HUES6 (cell line): ENCODE results near the gene MTG1.
A peak's percentile ranks its signal among the peaks of the same experiment; 100 is the strongest.

Experiments
- H3K27ac ChIP-seq: 2 replicates; pipeline ENCODE4 v1.7.0; 2013; ENCODE audit warnings: low read depth, mild to moderate bottlenecking, low read length, inconsistent platforms
- H3K27me3 ChIP-seq: 2 replicates; pipeline ENCODE4 v1.6.1; 2013; ENCODE audit warnings: low read length; ENCODE audit not compliant: control insufficient read depth, insufficient read depth
- H3K36me3 ChIP-seq: 2 replicates; pipeline ENCODE4 v1.6.1; 2013; ENCODE audit warnings: low read length; ENCODE audit not compliant: control insufficient read depth, insufficient read depth
- H3K4me1 ChIP-seq: 2 replicates; pipeline ENCODE4 v1.6.1; 2013; ENCODE audit warnings: low read length; ENCODE audit not compliant: control insufficient read depth, insufficient read depth
- H3K4me3 ChIP-seq: 2 replicates; pipeline ENCODE4 v1.5.1; 2013; ENCODE audit warnings: low read depth, low read length
- H3K9ac ChIP-seq: one replicate; pipeline ENCODE4 v1.6.1; 2013; ENCODE audit warnings: mild to moderate bottlenecking, low read length
- H3K9me3 ChIP-seq: 2 replicates; pipeline ENCODE4 v1.6.1; 2013; ENCODE audit warnings: low read depth, low read length; ENCODE audit not compliant: control insufficient read depth, insufficient read depth

MTG1 gene

GRCh38 chr10:133393401-133394063 is 425 bp upstream of the MTG1 start:
- Histone ChIP-seq H3K27ac (no peak overlapping the region), H3K9ac (no peak overlapping the region)

GRCh38 chr10:133394801-133395221 is 854 bp downstream of the MTG1 start:
- no peaks in the 10 kb centered on the region for H3K9me3 ChIP-seq
- H3K4me1 ChIP-seq = no peaks in the 10 kb centered on the region
- H3K27ac ChIP-seq = peak overlapping the region; percentile 89

More at GRCh38 chr10:133393401-133394063, 425 bp upstream of the MTG1 start:
- Histone ChIP-seq H3K4me1 (no peaks in the 10 kb centered on the region), H3K4me3 (peak overlapping the region; percentile 48), H3K36me3 (peaks cover 28% of the 10 kb centered on the region), H3K27me3 (no peaks in the 10 kb centered on the region), H3K9me3 (no peaks in the 10 kb centered on the region)

DNA sequence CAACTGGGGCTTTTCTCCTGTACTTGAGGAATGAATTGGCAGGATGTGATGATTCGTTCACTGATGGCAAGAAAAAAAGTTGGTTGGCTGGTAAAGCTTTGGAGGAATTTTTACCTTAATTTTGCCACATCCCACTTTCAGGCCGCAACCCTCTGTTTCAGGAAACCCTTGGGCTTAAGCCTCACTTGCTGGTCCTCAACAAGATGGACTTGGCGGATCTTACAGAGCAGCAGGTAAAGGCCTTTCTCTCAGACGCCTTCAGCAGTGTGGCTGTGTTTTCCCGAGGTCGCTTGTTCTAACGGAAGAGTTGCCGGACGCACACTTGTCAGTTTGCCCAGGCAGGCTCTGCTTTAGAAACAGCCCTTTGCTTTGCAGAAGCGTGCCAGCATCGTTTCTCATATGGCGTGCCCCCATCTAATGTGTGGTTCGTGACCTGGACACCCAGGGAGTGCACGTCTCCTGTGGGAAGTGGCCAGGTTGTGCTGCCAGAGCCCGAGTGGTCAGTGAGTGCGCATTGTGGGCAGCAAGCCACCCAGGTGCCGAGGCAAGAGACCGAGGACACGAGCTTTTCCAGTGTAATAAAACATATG is 2.2 kb downstream of the MTG1 start:
- Histone ChIP-seq H3K9me3 (no peaks in the 10 kb centered on the region), H3K4me3 (no peak overlapping the region), H3K27me3 (no peaks in the 10 kb centered on the region), H3K27ac (no peak overlapping the region), H3K4me1 (no peaks in the 10 kb centered on the region), H3K9ac (no peak overlapping the region), H3K36me3 (peaks cover 53% of the 10 kb centered on the region)

More at GRCh38 chr10:133394801-133395221, 854 bp downstream of the MTG1 start:
- Histone ChIP-seq H3K4me3 (peak overlapping the region; percentile 90), H3K27me3 (no peaks in the 10 kb centered on the region), H3K36me3 (peaks cover 41% of the 10 kb centered on the region), H3K9ac (peak overlapping the region; percentile 90)

DNA sequence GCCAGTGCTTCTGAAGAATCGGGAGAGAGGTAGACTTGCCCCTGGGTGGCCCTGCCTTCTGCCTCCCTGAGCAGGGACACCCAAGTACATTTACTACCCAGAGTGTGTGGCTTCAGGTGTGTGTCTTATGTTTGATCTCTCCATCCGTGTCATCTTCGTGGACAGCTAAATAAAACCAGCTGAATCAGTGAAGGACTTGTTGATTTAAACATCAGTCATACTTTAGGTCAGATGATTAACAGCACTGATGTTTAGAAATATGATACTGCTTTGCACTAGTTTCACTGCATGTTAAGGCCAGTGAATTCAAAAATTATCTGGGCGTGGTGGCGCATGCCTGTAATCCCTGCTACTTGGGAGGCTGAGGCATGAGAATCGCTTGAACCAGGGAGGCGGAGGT is 4.0 kb downstream of the MTG1 start:
- H3K4me1 ChIP-seq = no peaks in the 10 kb centered on the region
- peaks cover 67% of the 10 kb centered on the region for H3K36me3 ChIP-seq
- no peaks in the 10 kb centered on the region for H3K9me3 ChIP-seq
- H3K27ac ChIP-seq = no peak overlapping the region
- no peak overlapping the region for H3K9ac ChIP-seq
- H3K27me3 ChIP-seq = no peaks in the 10 kb centered on the region
- no peak overlapping the region for H3K4me3 ChIP-seq

GRCh38 chr10:133399123-133399601 is 5.2 kb downstream of the MTG1 start:
- no peak overlapping the region for H3K9ac ChIP-seq
- no peak overlapping the region for H3K4me3 ChIP-seq
- H3K4me1 ChIP-seq = no peaks in the 10 kb centered on the region
- H3K9me3 ChIP-seq = no peaks in the 10 kb centered on the region
- no peak overlapping the region for H3K27ac ChIP-seq
- peaks cover 76% of the 10 kb centered on the region for H3K36me3 ChIP-seq
- no peaks in the 10 kb centered on the region for H3K27me3 ChIP-seq

DNA sequence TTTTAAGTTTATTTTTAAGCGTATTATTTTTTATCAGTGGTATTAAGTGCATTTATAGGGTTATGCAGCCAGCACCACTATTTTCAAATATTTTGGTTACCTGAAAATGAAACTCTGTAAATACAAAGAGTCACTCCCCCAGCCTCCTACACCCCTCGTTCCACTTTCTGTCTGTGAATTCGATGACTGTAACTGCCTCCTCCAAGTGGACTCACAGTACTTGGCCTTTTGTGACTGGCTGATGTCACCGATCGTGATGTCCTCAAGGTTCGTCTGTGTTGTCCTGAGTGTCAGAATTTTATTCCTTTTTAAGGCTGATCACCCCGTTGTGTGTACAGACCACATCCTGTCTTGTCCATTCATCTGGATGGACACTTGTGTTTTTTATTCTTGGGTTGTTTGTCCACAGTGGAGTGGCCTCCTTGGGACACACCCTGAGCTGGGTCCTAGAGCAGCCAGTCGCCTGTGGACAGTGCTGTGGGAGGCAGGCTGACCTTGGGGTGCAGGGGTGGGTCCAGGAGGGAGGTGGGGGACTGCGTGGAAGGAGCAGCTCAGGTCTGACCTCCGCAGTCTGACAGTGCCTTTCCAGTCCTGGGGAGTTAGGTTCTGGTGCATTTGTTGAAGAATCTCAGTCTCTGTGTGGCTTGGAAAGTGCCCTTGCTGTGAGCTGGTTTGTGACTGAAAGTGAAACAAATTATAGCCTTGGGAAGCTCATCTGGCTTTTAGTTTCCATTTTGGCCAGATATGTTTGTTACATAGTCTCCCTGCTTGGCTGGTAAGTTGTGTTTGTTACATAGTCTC is 6.9 kb downstream of the MTG1 start:
- H3K4me3 ChIP-seq = no peak overlapping the region
- H3K27me3 ChIP-seq = no peaks in the 10 kb centered on the region
- no peak overlapping the region for H3K27ac ChIP-seq
- no peaks in the 10 kb centered on the region for H3K9me3 ChIP-seq
- no peaks in the 10 kb centered on the region for H3K4me1 ChIP-seq
- no peak overlapping the region for H3K9ac ChIP-seq
- peaks cover 90% of the 10 kb centered on the region for H3K36me3 ChIP-seq

DNA sequence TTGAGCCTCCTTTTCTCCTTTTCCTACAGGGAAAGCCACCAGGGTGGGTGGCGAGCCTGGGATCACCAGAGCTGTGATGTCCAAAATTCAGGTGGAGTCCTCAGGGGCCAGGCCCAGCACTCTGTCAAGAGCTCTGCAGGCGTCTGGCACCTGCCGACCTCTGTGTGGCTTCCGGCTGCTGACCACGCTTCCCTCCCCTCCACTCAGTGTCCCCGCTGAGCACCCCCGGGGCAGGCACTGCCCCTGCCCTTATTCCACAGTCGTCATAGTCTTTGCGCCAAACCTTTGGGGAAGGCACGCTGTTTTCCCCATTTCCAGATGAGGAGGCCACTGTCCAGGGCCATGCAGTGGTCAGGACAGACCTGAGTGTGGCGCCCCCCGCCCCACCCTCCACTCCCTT is 7.5 kb downstream of the MTG1 start:
- H3K4me1 ChIP-seq = no peaks in the 10 kb centered on the region

DNA sequence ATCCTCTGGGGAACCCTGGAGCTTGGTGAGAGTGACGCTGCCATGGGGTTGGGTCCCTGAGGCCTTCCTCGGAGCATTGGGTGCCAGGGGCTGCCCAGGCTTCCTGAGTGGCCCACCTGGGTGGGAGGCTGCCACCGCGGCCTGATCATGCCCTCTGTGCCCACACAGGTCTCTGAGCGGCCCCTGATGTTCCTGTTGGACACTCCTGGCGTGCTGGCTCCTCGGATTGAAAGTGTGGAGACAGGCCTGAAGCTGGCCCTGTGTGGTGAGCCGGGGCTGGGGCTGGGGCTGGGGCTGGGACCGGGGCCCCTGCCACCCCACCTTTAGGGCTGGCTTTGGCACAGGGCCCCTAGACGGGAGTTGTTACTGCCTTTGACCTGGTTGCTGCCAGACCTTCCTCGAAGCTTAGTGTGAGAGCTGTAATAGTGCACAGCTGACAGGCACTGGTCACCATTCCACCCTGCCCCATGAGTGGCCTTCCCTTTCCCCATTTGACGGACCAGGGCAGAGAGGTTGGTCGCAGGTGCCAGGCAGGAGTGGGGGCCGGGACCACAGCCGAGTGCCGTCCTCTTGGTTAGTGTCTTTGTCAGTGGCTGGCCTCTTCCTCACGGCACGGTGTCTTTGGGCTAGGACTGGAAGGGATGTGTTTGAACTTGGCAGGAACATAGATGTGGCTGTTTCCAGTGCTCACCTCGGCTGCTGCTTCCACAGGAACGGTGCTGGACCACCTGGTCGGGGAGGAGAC is 8.2 kb downstream of the MTG1 start:
- Histone ChIP-seq H3K4me1 (no peaks in the 10 kb centered on the region), H3K4me3 (no peak overlapping the region), H3K36me3 (peaks cover 87% of the 10 kb centered on the region), H3K9me3 (no peaks in the 10 kb centered on the region), H3K27ac (no peak overlapping the region), H3K9ac (no peak overlapping the region), H3K27me3 (no peaks in the 10 kb centered on the region)

More for the DNA sequence above, 7.5 kb downstream of the MTG1 start:
- no peak overlapping the region for H3K9ac ChIP-seq
- H3K27me3 ChIP-seq = no peaks in the 10 kb centered on the region
- H3K36me3 ChIP-seq = peaks cover 88% of the 10 kb centered on the region
- no peak overlapping the region for H3K4me3 ChIP-seq
- no peak overlapping the region for H3K27ac ChIP-seq
- no peaks in the 10 kb centered on the region for H3K9me3 ChIP-seq

DNA sequence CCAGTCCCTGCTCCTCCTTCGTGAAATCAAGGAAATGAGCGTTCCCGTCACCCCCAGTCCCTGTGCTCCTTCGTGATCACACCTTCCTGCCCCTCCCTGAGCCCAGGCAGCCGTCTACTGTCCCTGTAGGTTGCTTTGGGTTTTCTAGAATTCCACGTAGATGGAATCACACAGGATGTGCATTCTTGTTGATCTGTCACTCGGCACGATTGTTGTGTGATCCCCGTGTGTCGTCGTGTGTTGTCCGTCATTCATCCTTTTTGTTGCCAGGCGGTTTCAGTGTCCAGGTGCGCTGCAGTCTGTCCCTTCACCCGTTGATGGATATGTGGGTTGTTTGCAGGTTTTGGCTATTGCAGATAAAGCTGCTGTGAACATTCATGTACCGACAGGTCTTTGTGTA is 9.4 kb downstream of the MTG1 start:
- Histone ChIP-seq H3K4me3 (no peak overlapping the region), H3K27me3 (no peaks in the 10 kb centered on the region), H3K9me3 (no peaks in the 10 kb centered on the region; the same call in 1 of the 2 replicates), H3K9ac (no peak overlapping the region), H3K27ac (no peak overlapping the region), H3K36me3 (peaks cover 85% of the 10 kb centered on the region), H3K4me1 (no peaks in the 10 kb centered on the region)

DNA sequence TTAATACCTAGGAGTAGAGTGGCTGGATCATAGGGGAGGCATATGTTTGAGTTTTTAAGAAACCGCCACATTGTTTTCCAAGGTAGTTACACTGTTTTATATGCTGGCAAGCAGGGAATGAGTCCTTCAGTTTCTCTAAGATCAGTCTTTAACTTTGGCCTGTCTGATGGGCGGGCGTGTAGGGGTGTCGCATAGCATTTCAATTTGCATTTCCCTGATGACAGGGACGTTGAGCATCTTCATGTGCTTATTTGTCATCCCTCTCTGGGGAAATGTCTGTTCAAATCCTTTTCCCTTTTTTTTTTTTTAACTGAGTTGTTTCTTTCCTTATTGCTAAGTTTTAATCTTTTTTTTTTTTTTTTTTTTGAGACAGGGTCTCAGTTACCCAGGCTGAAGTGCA is 9.8 kb downstream of the MTG1 start:
- Histone ChIP-seq H3K4me1 (no peaks in the 10 kb centered on the region), H3K27me3 (no peaks in the 10 kb centered on the region), H3K27ac (no peak overlapping the region), H3K9ac (no peak overlapping the region), H3K9me3 (no peaks in the 10 kb centered on the region; the same call in 1 of the 2 replicates), H3K36me3 (peaks cover 84% of the 10 kb centered on the region), H3K4me3 (no peak overlapping the region)
